ENCODE results near the gene SESN1.
"Not testable (repeated sequence)": the region's sequence is repeated elsewhere in the genome, so short reads cannot be mapped to it uniquely, and the experiment has no call there.

The SESN1 gene

GRCh38 chr6:109094416-109095035, at the start of gene SESN1:
SESN1 (minus strand) TSS chr6:109094846; CDS start chr6:109094073, 773 bp downstream.
- DNase-seq, result peak; percentile 100

- no peak for DNase-seq
Measured at GRCh38 chr6:109143191-109143590, 48.5 kb upstream of the SESN1 start.

DNA sequence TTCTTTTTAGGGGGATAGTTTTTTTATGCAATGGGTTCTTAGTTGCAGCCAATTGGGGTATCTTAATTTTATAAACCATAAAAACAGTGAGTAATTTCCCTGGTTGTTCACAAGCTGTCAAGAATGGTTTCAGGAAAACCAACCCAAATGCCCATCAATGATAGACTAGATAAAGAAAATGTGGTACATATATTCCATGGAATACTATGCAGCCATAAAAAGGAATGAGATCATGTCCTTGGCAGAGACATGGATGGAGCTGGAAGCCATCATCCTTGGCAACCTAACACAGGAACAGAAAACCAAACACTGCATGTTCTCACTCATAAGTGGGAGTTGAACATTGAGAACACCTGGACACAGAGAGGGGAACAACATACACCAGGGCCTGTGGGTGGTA, 47.4 kb upstream of the SESN1 start:
- not testable (repeated sequence) for DNase-seq

DNA sequence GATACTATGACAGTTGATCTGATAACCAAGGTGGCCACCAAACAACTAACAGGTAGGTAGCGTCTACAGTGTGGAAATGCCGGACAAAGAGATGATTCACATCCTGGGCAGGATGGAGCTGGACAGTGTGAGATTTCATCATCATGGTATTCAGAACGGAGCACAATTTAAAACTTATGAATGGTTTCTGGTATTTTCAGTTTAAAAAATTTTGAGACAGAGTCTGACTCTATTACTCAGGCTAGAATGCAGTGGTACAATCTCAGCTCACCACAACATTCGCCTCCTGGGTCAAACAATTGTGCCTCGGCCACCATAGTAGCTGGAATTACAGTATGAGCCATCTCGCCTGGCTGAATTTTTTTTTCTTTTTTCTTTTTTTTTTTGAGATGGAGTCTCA, 44.5 kb upstream of the SESN1 start:
- DNase-seq, result no peak

GRCh38 chr6:109136530-109136929, 41.9 kb upstream of the SESN1 start:
- not testable (repeated sequence) for DNase-seq

- DNase-seq, result not testable (repeated sequence)
Measured at GRCh38 chr6:109136039-109136438, 41.4 kb upstream of the SESN1 start.

- not testable (repeated sequence) for DNase-seq
Measured at GRCh38 chr6:109135600-109135999, 41.0 kb upstream of the SESN1 start.

DNA sequence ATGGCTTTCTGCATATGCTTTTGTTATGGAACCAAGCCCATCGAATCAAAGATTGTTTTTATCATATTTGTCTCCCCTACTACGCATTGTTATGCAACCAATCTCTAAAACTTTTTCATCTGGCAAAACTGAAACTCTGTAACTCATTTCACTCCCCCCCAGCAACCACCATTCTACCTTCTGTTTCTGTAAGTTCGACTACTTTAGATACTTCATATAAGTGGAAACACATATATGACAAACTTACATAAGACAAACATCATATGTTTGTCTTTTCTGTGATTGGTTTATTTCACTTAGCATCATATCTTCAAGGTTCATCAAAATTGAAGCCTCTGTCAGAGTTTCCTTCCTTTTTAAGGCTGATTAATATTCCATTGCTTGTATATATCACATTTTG, 35.4 kb upstream of the SESN1 start:
- no peak for DNase-seq

- DNase-seq, result no peak
Measured at GRCh38 chr6:109125504-109125903, 30.9 kb upstream of the SESN1 start.

DNA sequence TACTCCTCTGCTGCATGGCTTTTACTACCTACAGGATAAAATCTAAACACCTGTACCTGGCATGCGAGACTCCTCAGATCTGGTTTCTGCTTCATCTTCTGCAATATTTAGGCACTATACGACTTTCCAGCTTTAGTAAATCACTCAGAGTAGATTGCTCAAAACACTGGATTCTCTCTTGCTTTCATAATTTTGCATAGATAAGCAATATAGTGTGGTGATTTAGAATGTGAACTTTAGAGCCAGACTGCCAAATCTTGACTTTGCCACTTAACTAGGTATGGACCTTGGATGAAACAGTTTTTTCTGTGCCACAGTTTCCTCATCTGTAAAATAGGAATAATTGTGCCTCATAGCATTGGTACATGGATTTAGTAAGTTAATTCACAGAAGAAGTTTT, 29.6 kb upstream of the SESN1 start:
- DNase-seq, result no peak

DNA sequence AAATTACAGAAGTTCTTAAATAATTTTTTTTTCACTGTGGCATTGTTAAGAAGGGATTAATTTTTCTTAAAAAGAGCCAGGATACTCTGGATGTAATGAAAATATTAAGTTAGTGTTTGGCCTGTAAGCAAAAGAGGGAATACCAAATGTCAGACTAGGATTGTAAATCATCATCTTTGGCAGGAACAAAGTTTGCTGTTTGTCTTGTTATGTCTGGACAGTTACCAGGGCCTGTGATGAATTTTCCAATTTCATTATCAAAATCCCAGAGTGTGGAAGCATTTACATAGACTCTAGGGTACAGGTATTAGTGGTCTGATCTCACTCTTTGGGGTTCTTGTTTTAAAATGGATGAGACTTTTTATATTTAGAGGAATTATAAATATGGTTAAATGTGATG, 26.8 kb upstream of the SESN1 start:
- DNase-seq, result no peak

GRCh38 chr6:109118871-109119354, 24.3 kb upstream of the SESN1 start:
- DNase-seq, result no peak

GRCh38 chr6:109118337-109118736, 23.7 kb upstream of the SESN1 start:
- no peak for DNase-seq

GRCh38 chr6:109117346-109118035, 22.8 kb upstream of the SESN1 start:
- DNase-seq, result no peak

- DNase-seq, result not testable (repeated sequence)
Measured at GRCh38 chr6:109112663-109113062, 18.0 kb upstream of the SESN1 start.

- DNase-seq, result not testable (repeated sequence)
Measured at GRCh38 chr6:109109663-109110062, 15.0 kb upstream of the SESN1 start.

DNA sequence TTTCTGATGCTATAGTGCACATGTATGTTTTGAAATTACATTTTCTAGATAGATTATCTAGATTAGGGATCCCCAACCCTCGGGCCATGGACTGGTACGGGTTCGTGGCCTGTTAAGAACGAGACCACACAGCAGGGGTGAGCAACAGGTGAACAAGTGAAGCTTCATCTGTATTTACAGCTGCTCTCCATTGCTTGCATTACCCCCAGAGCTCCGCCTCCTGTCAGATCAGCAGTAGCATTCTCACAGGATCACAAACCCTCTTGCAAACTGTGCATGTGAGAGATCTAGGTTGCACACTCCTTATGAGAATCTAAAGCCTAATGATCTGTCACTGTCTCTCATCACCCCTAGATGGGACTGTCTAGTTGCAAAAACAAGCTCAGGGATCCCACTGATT, 11.0 kb upstream of the SESN1 start:
- DNase-seq, result no peak

GRCh38 chr6:109104512-109104911, 9.9 kb upstream of the SESN1 start:
- DNase-seq, result no peak

GRCh38 chr6:109103942-109104341, 9.3 kb upstream of the SESN1 start:
- no peak for DNase-seq

GRCh38 chr6:109102762-109103161, 8.1 kb upstream of the SESN1 start:
- DNase-seq, result no peak

DNA sequence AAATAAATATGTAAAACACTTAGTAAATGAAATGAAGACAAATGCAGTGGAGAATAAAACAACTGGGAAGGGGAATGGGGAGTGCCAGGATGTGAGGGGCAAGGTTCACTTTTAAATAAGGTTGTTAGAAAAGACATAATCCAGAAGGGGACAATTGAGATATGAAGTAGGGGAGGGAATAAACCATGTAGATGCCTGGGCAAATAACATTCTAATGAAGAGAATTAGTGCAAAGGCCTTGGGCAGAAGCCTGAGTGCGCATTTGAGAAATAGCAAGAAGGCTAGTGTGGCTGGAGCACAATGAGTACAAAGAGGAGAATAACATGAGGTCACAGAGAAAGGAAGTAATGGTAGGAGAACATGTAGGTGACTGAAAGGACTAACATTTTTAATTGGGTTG, 3.0 kb upstream of the SESN1 start:
- no peak for DNase-seq

DNA sequence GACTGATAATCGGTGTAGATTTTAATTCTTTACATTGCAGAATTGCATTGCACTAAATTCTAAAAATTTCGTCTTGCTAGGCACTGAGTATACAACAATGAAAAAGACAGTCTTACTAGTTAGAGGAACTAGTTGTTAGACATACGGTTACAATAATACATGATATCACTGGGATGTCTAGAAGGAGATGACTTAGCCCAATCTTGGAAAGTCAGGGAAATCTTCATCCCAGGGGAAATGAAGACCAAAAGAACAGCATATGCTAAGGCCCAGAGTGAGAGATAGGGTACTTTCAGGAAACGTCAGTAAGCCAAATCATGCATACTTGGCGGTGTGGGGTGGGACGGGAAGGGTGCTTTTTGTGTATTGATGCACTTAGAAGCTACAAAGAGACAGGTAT, 1.6 kb upstream of the SESN1 start:
- no peak for DNase-seq

DNA sequence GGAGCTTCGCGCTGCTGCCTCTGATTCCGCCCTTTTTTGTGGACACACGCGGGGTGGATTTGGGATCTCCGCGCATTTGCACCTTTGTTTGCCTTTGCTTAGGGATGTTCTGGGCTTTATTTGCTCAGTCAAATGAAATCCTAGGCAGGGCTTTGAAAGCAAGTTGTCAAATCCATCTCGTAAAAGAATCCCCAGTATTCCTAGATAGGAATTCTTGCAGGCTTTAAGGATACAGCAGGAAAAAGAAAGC, 1.1 kb upstream of the SESN1 start:
- no peak for DNase-seq

GRCh38 chr6:109095036-109095834, 589 bp upstream of the SESN1 start, which contains the start of gene CEP57L1:
CEP57L1 (plus strand) TSS chr6:109095507; CDS start chr6:109145222, 49,715 bp downstream.
- peak; percentile 97 for DNase-seq

Data from right hindlimb (tissue), 1 donor.